Mucosa of descending colon (tissue), 3 donors: ENCODE data around the gene C18orf54. TPM values are rescaled to one million over a fixed set of nuclear protein-coding genes. Genes with fewer than 3 reads are reported as not detected.

Source experiments
- ATAC-seq: fragments of 200-7000 bp; cut with Tn5 transposase; one replicate; pipeline ENCODE4 v1.9.1; 2020; ENCODE audit warnings: mild to moderate bottlenecking, moderate library complexity
- DNase-seq, 3 donors: peaks; one replicate each; pipeline ENCODE4 v3.0.0-alpha.2; 2020
- H3K36me3 ChIP-seq: fragments of 200-600 bp; one replicate; pipeline ENCODE4 v1.8.0; 2021; ENCODE audit warnings: low read depth, mild to moderate bottlenecking
- H3K4me1 ChIP-seq: fragments of 200-600 bp; one replicate; pipeline ENCODE4 v1.8.0; 2021; ENCODE audit warnings: low read depth, mild to moderate bottlenecking
- H3K4me3 ChIP-seq: fragments of 200-600 bp; one replicate; pipeline ENCODE4 v1.8.0; 2021; ENCODE audit warnings: mild to moderate bottlenecking
- H3K9me3 ChIP-seq: fragments of 200-600 bp; one replicate; pipeline ENCODE4 v1.8.0; 2021; ENCODE audit warnings: mild to moderate bottlenecking
- intact Hi-C, 2 donors: fragments of 100-400 bp; cut with DNase I in 1 of 2; cut with micrococcal nuclease in 1 of 2; formaldehyde crosslinking; loops; one replicate each; pipeline versions ENCODE4 v1.11.0 to v1.11.1; 2022; cut with DNase I, micrococcal nuclease
- total RNA-seq, 3 donors: library from RNA; stranded (reverse); fragmentation: NEBNext Ultra II Directional in 2 of 3; extraction: Animal tissue kit (Norgen Biotek cat#: 25700) in 2 of 3; gene quantifications; one replicate each; pipeline versions ENCODE4 v1.2.1 to v1.2.4, GENCODE V29; 2021 to 2023
- TF ChIP-seq, protein P1 (sequence below): fragments of 200-600 bp; IDR thresholded peaks from one replicate; pipeline ENCODE4 v1.8.0; 2022; ENCODE audit warnings: antibody characterized with exemption, mild to moderate bottlenecking
- donor health status: DM: no; HTN: no; CAD: no; lungs with moderate emphysema.
- donor health status: DM: no; HTN: no; CAD: no.
- donor health status: DM: no; HTN: yes; CAD: no.

Gene C18orf54
- total RNA-seq, 3 donors from 2014 or later, result 2.1 to 3.7 (median 3.1) TPM

DNA sequence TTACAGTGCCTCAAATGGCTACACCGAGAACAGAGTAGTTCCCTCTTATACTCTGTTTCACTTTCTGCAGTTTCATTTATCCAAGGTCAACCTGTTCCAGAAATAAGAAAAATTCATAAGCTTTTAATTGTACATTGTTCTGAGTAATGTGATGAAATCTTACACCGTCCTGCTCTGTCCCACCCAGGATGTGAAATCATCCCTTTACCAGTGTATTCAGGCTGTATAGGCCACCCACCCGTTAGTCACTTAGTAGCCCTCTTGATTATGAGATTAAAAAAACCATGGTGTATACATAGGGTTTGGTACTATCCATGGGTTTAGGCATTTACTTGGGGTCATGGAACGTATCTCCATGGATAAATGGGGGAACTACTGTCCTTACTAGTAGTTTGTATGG, 29.9 kb upstream of the C18orf54 start:
- H3K4me1 ChIP-seq, result no peaks in the 10 kb centered on the region

DNA sequence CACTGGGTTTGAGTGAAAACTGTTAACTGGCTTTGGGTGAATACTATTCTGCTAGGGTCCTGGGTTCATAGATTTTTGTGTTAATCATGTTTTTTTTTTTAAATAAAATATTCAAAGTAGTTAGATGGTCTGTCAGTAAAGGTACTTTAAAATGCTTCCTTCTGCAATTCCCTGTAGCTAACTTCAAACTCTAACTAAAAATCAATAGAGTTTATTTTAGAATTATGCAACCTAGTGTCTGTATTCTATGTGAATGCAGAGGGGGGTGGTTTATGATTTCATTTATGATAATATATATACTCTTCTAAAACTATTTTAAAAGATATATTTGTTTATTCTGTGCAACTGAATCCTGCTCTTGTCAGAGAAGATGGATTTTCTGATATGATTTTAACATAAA, 27.9 kb upstream of the C18orf54 start:
- ATAC-seq (no peak), DNase-seq (no peak)
- H3K4me1 ChIP-seq, result no peaks in the 10 kb centered on the region
- intact Hi-C loops, result no loop called here
- no peak overlapping the region for H3K4me3 ChIP-seq
- TF ChIP-seq, protein P1, sequence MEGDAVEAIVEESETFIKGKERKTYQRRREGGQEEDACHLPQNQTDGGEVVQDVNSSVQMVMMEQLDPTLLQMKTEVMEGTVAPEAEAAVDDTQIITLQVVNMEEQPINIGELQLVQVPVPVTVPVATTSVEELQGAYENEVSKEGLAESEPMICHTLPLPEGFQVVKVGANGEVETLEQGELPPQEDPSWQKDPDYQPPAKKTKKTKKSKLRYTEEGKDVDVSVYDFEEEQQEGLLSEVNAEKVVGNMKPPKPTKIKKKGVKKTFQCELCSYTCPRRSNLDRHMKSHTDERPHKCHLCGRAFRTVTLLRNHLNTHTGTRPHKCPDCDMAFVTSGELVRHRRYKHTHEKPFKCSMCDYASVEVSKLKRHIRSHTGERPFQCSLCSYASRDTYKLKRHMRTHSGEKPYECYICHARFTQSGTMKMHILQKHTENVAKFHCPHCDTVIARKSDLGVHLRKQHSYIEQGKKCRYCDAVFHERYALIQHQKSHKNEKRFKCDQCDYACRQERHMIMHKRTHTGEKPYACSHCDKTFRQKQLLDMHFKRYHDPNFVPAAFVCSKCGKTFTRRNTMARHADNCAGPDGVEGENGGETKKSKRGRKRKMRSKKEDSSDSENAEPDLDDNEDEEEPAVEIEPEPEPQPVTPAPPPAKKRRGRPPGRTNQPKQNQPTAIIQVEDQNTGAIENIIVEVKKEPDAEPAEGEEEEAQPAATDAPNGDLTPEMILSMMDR, result no peak
- no peaks in the 10 kb centered on the region for H3K36me3 ChIP-seq
- H3K9me3 ChIP-seq, result no peaks in the 10 kb centered on the region

More for the DNA sequence above, 29.9 kb upstream of the C18orf54 start:
- H3K9me3 ChIP-seq, result no peaks in the 10 kb centered on the region
- ATAC-seq (no peak), DNase-seq (no peak)
- intact Hi-C loops, result no loop called here
- TF ChIP-seq, protein P1, result no peak
- H3K36me3 ChIP-seq, result no peaks in the 10 kb centered on the region
- H3K4me3 ChIP-seq, result no peak overlapping the region

DNA sequence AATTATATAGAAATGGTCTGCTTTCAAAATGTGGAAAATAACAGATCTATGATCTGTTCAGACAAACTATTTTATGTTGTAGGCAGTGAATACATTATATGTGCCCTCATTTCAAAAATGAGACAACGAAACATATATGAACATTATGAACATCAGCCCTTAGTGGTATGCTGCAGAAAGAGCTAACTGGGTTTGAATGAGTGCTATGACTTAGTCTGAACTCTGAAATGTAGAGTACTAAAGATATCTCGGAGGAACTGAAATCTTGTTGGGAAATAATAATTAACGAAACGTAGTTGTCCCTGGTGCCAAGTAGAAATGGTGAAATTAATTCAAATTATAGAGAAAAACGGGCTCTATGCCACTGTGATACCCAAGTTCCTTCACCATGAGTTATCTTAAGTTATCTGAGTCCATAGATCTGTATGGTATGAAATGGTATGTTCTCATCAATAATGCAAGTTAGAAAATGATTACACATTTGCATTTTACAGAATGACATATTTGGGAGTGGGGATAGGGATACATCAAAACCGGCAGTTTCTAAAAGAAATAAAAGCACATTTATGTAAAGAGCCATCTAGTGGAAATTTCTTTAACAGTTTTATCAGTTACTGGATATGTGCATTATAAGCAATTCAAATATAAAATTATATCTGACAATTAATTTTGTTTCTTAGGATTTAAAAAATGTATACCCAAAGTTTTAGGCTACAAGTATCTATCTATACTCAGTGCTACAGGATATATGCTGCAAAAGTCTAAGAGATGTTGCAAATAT, 26.7 kb upstream of the C18orf54 start:
- no peaks in the 10 kb centered on the region for H3K36me3 ChIP-seq
- intact Hi-C loops, result no loop called here
- ATAC-seq (no peak), DNase-seq (no peak)
- no peaks in the 10 kb centered on the region for H3K9me3 ChIP-seq
- TF ChIP-seq, protein P1, result no peak
- H3K4me1 ChIP-seq, result no peaks in the 10 kb centered on the region
- H3K4me3 ChIP-seq, result no peak overlapping the region

DNA sequence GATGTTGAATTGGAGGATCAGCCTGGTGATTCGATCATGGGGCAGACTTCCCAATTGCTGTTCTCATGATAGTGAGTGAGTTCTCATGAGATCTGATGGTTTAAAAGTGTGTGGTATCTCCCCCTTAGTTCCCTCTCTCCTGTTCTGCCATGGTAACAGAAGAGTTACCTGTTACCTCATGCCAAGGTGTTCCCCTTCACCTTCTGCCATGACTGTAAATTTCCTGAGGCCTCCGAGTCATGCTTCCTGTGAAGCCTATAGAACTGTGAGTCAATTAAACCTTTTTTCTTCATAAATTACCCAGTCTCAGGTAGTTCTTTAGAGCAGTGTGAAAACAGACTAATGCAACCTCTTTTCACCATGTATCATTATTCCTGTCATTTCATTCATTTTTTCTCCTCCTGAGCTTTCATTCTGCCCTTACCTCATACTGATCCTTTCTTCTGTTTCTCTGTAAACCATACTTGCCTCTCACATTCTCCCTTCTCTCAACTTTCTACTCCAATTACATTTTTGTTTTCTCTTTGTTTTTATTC, 22.0 kb upstream of the C18orf54 start:
- Histone ChIP-seq H3K36me3 (no peaks in the 10 kb centered on the region), H3K9me3 (no peaks in the 10 kb centered on the region), H3K4me3 (no peak overlapping the region), H3K4me1 (no peaks in the 10 kb centered on the region)
- no peak for DNase-seq
- TF ChIP-seq, protein P1, result no peak
- intact Hi-C loops, result no loop called here
- no peak for ATAC-seq

DNA sequence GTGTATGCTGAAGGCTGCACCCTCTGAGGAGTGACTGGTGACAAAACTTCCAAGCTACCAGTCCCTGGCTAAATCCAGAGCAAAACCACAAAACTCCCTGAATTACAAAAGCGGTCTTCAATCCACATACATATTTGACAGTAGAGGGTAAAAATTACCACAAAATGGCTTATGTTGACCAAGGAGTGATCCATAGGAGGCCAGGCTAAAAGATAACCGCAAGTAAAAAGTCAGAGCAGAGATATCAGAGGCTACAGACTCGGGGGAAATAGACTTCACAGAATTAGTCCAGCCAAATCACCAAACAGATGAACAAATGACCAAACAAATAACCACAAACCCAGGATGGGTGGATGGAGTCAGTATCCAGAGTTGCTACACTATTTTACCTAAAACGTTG, 19.5 kb upstream of the C18orf54 start:
- Histone ChIP-seq H3K9me3 (no peaks in the 10 kb centered on the region), H3K4me3 (no peak overlapping the region), H3K36me3 (no peaks in the 10 kb centered on the region), H3K4me1 (no peaks in the 10 kb centered on the region)
- ATAC-seq (no peak), DNase-seq (no peak)
- TF ChIP-seq, protein P1, result no peak
- intact Hi-C loops, result no loop called here
